Stimulated activated CD8-positive, alpha-beta memory T cell treated with anti-CD3 and anti-CD28 coated beads, Interleukin-4, amount 100 ng/mL, for 24 hours (primary cell): ENCODE data around the gene NHS.

Experiments used
- DNase-seq: peaks from one replicate; pipeline ENCODE4 v3.0.0-alpha.2; 2020; ENCODE audit warnings: low read depth

Gene NHS

DNA sequence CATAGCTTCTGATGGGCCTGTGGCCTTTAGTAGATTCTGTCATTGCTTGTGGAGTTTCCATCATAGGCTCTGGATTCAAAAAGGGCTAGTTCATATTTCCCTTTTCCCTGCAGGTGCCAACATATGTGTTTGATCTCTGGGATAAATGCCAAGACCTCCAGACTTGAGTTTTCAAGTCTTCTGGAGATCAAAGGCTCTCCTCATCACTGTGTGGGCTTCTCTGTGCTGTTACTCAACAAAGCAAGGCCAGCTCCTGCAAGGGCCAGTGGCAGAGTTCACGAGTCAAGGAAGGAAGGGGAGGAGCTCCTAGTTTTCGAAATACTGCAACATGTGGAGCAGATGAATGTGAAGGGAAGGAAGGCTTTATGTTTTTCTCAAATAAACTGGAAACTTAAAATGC, 299.6 kb downstream of the NHS start:
- no peak for DNase-seq

DNA sequence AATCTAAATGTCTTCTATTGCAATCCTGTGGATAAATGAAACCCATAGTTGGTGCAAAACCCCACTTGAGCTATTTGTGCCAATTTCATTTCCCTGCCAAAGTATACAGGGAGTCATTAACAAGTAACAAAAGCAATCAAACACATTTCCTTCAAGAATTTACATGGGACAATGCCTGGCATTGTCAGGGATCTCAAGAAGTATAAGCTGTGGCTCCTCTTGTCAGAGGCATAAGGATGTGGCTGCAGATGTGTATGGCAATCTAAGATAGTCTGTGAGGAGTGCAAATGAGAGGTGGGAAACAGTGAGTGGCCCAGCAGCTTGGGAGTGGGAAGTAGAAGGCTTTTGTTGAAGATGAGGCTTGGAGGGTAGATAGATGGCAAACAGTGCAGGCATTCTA, 304.3 kb downstream of the NHS start:
- DNase-seq = no peak

DNA sequence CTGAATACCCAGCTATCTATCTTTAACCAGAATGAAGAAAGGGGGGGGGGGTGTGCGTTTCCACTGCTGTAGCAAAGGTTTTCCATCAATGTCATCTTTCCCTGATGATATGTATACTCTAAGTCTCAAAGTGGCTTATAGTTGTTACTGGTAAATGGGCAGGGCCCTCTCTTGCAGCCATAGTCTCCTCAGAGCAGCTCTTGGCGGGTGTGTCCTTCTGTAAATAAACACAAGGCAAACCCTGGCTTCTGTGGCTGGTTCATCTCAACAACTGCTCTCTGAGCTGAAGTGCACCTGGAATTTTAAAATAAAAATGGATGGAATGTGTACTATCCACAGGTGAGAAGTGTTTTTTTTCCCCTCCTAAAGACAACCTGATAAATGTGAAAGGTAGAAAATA, 304.8 kb downstream of the NHS start:
- DNase-seq = no peak

- DNase-seq = no peak
Measured at GRCh38 chrX:17680732-17681413, 305.9 kb downstream of the NHS start.

GRCh38 chrX:17682259-17682658, 307.3 kb downstream of the NHS start:
- no peak for DNase-seq

DNA sequence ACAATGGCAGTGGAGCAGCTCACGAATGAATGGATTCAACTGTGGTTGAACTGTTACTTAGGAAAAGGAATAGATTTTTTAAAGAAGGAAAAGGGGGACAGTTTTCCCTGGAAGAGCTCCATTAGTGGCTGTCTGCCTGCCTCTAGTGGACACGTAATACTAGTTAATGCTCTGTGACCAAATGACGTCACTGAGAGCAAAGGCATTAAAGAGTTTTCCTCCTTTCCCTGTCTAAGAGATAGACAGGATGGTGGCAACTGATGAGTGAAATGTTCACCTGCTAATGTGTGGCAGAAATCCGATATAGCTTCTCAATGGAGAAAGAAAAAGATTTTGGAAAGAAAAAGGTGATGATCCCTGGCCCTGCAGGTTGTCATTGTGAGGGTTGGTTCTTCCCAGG, 310.0 kb downstream of the NHS start:
- DNase-seq = no peak

DNA sequence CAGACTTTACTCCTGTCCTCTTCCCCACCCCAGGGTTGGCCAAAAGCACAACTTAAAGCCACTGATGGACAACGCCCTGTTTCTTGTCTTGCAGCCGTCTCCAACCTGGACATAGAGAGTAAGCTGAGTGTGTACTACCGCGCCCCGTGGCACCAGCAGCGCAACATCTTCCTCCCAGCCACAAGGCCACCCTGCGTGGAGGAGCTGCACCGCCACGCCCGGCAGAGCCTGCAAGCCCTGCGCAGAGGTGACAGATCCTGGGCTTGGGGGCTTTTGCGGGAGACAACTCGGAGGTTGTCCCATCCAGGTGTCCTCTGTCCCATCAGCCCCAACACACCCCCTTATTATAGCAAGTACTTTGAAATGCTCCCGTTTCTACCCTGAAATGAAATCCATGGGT, 312.6 kb downstream of the NHS start:
- no peak for DNase-seq

DNA sequence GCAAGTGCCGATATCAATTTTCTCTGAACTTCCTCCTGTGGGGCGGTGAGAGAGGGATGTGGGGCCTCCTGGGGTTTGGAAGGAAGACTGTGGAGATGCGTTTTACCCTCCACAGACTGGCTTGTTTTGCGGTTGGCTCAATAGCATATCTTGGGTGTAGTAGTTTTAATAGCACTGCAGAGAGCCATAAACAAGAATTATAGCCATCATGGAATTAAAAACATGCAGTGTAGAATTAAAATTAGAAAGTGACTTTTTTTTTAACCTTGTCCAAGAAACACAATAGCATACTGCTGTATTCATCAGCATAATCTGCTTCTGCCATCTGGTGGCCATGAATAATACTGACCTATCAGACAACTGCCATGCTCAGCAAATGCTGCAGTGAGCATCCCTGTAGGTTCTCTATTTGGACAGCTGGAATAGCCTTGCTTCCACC, 315.0 kb downstream of the NHS start:
- DNase-seq = no peak

DNA sequence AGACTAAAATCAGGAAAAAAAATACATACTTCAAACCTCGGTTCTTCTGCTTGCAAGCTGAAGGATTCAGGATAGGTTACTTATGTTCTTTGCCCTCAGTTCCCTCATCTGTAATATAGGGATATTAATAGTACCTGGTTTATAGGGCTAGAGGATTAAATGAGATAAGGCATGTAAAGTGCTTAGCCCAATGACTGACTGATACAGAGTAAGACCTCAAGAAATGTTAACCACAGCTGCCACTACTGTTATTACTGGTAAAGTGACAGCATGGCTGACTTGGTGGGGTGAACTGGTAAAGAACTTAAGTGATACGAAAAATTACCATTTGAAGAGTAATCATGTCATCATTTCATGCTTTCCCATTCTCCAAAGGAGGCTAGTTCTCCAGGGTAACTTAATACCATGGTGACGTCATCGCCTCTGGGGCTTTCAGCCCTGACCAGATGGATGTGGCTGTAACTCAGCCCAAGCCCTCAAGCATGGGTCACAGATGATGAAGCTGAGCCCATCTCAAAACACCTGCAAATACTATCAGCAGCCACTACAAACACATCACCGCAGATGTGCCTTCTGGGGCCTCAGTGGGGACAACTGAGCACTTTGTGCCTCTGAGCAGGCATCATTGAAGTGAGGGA, 317.8 kb downstream of the NHS start:
- no peak for DNase-seq

DNA sequence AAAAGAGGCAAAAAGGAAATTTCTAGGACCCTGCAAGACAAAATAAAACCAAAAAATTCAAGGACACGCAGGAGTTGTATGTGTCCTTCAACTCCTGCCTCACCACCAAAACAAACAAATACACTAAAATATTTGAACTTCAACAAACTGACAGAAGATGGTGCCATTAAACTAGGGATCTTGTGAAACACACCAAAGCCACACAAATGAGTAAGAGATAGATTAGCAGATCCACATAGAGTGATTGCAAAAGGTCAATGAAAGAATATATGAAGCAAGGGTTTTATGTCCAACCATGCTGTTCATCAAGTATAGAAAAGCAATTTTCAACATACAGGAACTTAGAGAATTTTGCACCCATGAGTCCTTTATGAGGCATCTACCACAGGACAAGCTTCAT, 322.2 kb downstream of the NHS start:
- no peak for DNase-seq

GRCh38 chrX:17700976-17701375, 326.0 kb downstream of the NHS start:
- no peak for DNase-seq

DNA sequence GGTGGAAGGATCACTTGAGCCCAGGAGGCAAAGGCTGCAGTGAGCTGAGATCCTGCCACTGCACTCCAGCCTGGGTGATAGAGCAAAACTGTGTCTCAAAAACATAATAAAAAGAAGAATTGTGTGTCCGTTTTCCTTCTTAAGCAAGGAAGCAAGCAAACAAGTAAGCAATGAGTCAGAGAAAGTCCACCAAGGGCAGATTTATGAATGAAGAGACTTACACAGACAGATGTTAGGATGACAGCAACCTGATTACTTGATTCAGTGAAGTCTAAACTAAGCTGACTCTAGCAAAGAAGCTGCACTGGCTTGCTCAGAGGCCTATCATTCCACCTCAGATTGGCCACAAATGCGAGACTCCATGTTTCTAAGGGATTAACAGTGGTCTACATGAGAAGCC, 328.2 kb downstream of the NHS start:
- no peak for DNase-seq

DNA sequence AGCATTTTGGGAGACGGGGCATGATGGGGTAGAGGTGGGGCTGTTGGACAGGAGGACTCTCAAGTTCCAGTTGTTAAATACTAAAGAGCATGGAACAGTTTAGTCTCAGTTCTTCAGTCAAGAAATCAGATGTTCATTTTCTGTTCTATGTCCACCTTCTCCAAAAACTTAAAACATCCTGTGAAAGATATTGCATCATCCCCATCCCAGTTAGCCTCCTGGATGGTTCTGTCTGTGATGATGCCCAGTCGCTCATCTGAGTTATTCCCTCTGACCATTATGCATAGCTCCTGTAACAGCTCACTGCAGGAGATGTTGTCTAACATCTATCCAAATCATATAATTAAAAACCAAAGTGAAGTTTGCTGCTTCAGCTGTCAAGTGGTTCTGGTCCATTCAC, 330.2 kb downstream of the NHS start:
- DNase-seq = no peak

- no peak for DNase-seq
Measured at GRCh38 chrX:17706676-17707075, 331.7 kb downstream of the NHS start.

GRCh38 chrX:17707731-17708130, 332.7 kb downstream of the NHS start:
- DNase-seq = no peak

DNA sequence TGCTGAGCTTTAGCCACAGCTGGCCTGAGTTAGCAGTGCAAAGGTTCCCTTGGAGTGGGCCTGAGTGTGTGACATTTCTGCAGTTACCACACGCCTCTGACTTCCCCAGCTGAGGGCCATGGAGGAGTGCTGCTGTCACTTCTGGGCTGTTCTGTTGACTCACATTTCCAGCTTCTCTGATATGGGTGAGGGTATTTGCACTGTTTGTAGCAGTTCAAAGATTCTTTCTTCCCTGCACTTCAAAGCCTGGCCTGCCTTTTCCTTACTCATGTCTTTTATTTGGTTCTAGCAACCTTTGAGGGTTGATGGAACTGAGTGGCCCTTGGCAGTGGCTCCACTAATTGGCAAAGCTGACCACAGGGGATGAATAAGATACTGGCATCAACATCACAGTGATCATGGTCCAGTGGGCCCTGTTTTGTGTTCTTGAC, 335.9 kb downstream of the NHS start:
- no peak for DNase-seq

- DNase-seq = no peak
Measured at GRCh38 chrX:17713288-17713687, 338.3 kb downstream of the NHS start.

DNA sequence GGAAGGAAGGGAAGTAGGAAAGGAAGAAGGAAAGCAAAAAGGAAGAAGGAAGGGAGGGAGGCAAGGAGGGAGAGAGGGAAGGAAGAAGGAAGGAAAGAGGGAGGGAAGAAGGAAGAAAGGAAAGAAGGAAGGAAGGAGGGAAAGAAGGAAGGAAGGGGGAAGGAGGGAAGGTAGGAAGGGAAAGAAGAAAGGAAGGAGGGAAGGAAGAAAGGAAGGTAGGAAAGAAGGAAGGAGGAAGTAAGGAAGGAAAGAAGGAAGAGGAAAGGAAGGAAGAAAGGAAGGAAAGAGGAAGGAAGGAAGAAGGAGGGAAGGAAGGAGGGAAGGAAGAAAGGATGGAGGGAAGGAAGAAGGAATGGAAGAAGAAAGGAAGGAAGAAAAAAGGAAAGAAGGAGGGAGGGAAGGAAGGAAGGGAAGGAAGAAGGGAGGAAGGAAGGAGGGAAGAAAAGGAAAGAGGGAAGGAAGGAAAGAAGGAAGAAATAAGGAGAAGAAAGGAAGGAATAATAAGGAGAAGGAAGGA, 343.7 kb downstream of the NHS start:
- DNase-seq = no peak

DNA sequence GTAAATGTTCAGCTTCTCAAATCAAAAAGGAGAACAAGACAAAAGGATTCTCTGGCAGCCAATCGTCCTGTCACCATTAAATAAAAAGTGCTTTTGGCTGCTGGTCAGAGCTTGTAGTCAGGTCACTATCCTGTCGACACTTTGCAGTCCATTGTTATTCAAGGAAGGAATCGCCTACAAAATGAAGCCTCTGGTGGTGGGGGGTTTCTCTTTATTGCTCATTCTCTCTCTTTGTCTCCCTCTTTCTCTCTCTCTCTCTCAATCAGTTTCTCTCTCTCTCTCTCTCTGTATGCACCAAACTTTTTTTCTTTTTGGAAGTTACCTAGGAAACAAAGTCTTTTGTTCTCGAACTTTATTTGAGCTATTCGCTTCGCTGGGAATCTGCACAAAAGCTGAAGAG, 344.7 kb downstream of the NHS start:
- no peak for DNase-seq

DNA sequence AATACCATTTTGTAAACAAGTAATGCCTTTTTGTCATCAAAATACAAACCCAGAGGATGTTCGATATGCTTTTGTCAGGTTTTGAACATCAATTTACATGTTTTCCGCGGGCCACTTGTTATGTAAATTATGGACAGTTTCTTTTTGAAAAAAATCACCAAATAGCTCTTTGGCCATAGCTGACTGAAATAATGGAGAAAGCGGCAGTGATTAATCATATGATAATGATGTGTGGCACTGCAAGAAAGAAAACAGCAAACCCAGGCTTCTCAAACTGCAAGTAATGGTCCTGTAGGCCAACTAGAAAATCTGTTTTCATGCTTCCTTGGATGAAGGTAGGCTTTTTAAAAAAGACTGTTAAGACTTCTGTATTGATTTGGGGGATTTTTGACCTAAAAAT, 346.7 kb downstream of the NHS start:
- no peak for DNase-seq

- no peak for DNase-seq
Measured at GRCh38 chrX:17725181-17725580, 350.2 kb downstream of the NHS start.

DNA sequence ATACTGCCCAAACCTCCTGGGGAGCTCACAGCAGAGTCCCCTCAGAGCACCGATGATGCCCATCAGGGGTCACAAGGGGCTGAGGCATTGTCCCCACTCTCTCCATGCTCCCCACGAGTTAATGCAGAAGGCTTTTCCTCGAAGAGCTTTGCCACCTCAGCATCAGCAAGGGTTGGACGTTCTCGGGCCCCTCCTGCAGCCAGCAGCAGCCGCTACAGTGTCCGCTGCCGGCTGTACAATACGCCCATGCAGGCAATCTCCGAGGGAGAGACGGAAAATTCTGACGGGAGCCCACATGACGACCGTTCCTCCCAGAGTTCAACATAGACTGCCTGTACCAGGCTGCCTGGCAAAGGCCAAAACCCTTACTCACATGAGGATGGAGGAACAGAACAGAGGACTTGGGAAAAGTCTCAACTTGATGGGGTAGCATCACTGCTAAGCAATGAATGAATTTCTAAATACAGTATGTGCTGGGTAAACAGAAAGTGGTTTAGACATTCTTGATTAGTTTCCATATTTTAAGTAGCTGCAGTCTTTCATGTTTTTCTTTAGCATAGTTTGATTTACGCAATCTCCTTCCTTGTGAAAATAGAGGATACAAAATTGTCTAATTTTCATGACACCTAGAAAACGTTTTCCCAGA, 357.3 kb downstream of the NHS start:
- DNase-seq = no peak

GRCh38 chrX:17735406-17735805, 360.4 kb downstream of the NHS start:
- DNase-seq = no peak
